ENCODE data around the gene CD84.
"Not testable (repeated sequence)": the region's sequence is repeated elsewhere in the genome, so short reads cannot be mapped to it uniquely, and the experiment has no call there.

- not testable (repeated sequence) for TF ChIP-seq FOXK2 (IDR thresholded peaks at IDR 0.05); PKNOX1 (IDR thresholded peaks at IDR 0.05); FOXM1 (IDR thresholded peaks at IDR 0.05; ENCODE audit: borderline replicate concordance); HDGF (IDR thresholded peaks at IDR 0.05; ENCODE audit: borderline replicate concordance); TARDBP (IDR thresholded peaks at IDR 0.05); ARNT (IDR thresholded peaks at IDR 0.05); FOXA1 (IDR thresholded peaks at IDR 0.05); ZNF384 (IDR thresholded peaks at IDR 0.05); NFRKB (IDR thresholded peaks at IDR 0.05)
Measured at GRCh38 chr1:160559437-160559836, 19.9 kb downstream of the CD84 start.
